ENCODE results near the gene PTF1A. TPM values are rescaled to one million over a fixed set of nuclear protein-coding genes. Genes with fewer than 3 reads are reported as not detected.
A peak's percentile ranks its signal among the peaks of the same experiment; 100 is the strongest.

The PTF1A gene
- total RNA-seq, 1 donor from 2014 or later, result not detected

GRCh38 chr10:23189024-23189423 lies 3.1 kb upstream of the PTF1A start:
- Histone ChIP-seq H3K79me2 (ENCODE audit: insufficient read depth, low read length) (no peaks in the 10 kb centered on the region), H2AFZ (ENCODE audit: low read depth, low read length) (no peak overlapping the region), H4K20me1 (ENCODE audit: insufficient read depth, low read length) (no peaks in the 10 kb centered on the region), H3K27ac (ENCODE audit: low read depth, low read length) (no peak overlapping the region), H3K4me2 (ENCODE audit: low read length) (no peak overlapping the region), H3K27me3 (ENCODE audit: insufficient read depth, low read length) (peaks cover 30% of the 10 kb centered on the region), H3K4me3 (ENCODE audit: insufficient read depth, low read depth, low read length) (no peak overlapping the region), H3K9me3 (ENCODE audit: insufficient read depth, low read depth, low read length) (no peaks in the 10 kb centered on the region), H3K4me1 (ENCODE audit: insufficient read depth, low read length) (no peaks in the 10 kb centered on the region), H3K36me3 (ENCODE audit: insufficient read depth, low read length) (no peaks in the 10 kb centered on the region), H3K9ac (ENCODE audit: low read length) (no peak overlapping the region)
- Mint-ChIP-seq H3K36me3 (ENCODE audit: low read depth, unreplicated experiment) (no peaks in the 10 kb centered on the region), H3K4me3 (ENCODE audit: unreplicated experiment) (no peak overlapping the region), H3K4me1 (ENCODE audit: low read depth, unreplicated experiment) (no peaks in the 10 kb centered on the region), H3K27me3 (ENCODE audit: low read depth, unreplicated experiment) (peaks cover 69% of the 10 kb centered on the region), H3K9me3 (ENCODE audit: unreplicated experiment) (peaks cover 8% of the 10 kb centered on the region), H3K27ac (ENCODE audit: unreplicated experiment) (no peak overlapping the region)
- no peak for DNase-seq (ENCODE audit: low read depth)
- FAIRE-seq, result no peak
- TF ChIP-seq EZH2 (IDR thresholded peaks at IDR 0.05; ENCODE audit: insufficient read depth, low read length) (no peak), CTCF (IDR thresholded peaks at IDR 0.05; ENCODE audit: insufficient read depth, low read depth, low read length) (no peak)

- Histone ChIP-seq H3K9ac (ENCODE audit: low read length) (no peak overlapping the region), H3K79me2 (ENCODE audit: insufficient read depth, low read length) (no peaks in the 10 kb centered on the region), H3K4me2 (ENCODE audit: low read length) (no peak overlapping the region), H3K4me1 (ENCODE audit: insufficient read depth, low read length) (peaks cover 2% of the 10 kb centered on the region), H3K36me3 (ENCODE audit: insufficient read depth, low read length) (no peaks in the 10 kb centered on the region), H3K9me3 (ENCODE audit: insufficient read depth, low read depth, low read length) (no peaks in the 10 kb centered on the region), H3K27me3 (ENCODE audit: insufficient read depth, low read length) (peaks cover 51% of the 10 kb centered on the region), H3K4me3 (ENCODE audit: insufficient read depth, low read depth, low read length) (no peak overlapping the region), H2AFZ (ENCODE audit: low read depth, low read length) (no peak overlapping the region), H3K27ac (ENCODE audit: low read depth, low read length) (no peak overlapping the region), H4K20me1 (ENCODE audit: insufficient read depth, low read length) (no peaks in the 10 kb centered on the region)
- peak; percentile 71 for TF ChIP-seq EZH2 (IDR thresholded peaks at IDR 0.05; ENCODE audit: insufficient read depth, low read length)
- TF ChIP-seq CTCF (IDR thresholded peaks at IDR 0.05; ENCODE audit: insufficient read depth, low read depth, low read length), result no peak
- Mint-ChIP-seq H3K4me3 (ENCODE audit: unreplicated experiment) (no peak overlapping the region), H3K4me1 (ENCODE audit: low read depth, unreplicated experiment) (no peaks in the 10 kb centered on the region), H3K36me3 (ENCODE audit: low read depth, unreplicated experiment) (no peaks in the 10 kb centered on the region), H3K27me3 (ENCODE audit: low read depth, unreplicated experiment) (peaks cover 75% of the 10 kb centered on the region), H3K9me3 (ENCODE audit: unreplicated experiment) (peaks cover 10% of the 10 kb centered on the region), H3K27ac (ENCODE audit: unreplicated experiment) (no peak overlapping the region)
- DNase-seq (ENCODE audit: low read depth) (no peak), FAIRE-seq (no peak)
These were observed 994 bp upstream of the PTF1A start for GRCh38 chr10:23190872-23191763.
